MM.1S (cell line): ENCODE measurements around the gene F2RL3.

Experiments
- CTCF ChIP-seq: fragments of 300-600 bp; sonication (generic); IDR thresholded peaks from 2 replicates; pipeline ENCODE4 v1.5.1; 2016; ENCODE audit warnings: antibody characterized with exemption, low read length, mixed read lengths
- EZH2 ChIP-seq: fragments of 300-600 bp; sonication (generic); optimal IDR thresholded peaks from 2 replicates; pipeline ENCODE3; 2017; ENCODE audit warnings: low read depth, mild to moderate bottlenecking, antibody characterized with exemption, low read length, mixed read lengths

- TF ChIP-seq CTCF (no peak), EZH2 (no peak)
Measured at GRCh38 chr19:16917401-16917800, 28.6 kb downstream of the F2RL3 start.
